Renal cortex interstitium (tissue), 11 donors: ENCODE data around the gene GLB1L2. TPM values are rescaled to one million over a fixed set of nuclear protein-coding genes. Genes with fewer than 3 reads are reported as not detected.

Source experiments
- DNase-seq, 11 donors: peaks; one replicate each; pipeline ENCODE4 v3.0.0-alpha.2; 2013; ENCODE audit warnings: low read depth in 9 of 11, low spot score in 4 of 11; ENCODE audit errors: extremely low read depth in 1 of 11
- polyA plus RNA-seq, 3 donors: library from polyadenylated mRNA; unstranded; fragments of 120-200 nt; gene quantifications; one replicate each; pipeline ENCODE4 v1.2.1, GENCODE V29; 2013; ENCODE audit not compliant: insufficient read length in 3 of 3

The GLB1L2 gene
- polyA plus RNA-seq, 3 donors: 20.9 to 25.9 (median 22.0) TPM

GRCh38 chr11:134359646-134360045 is 27.9 kb downstream of the GLB1L2 start:
- DNase-seq: no peak

- peak; percentile 47 to 75 (median 69) for DNase-seq
These were observed 28.5 kb downstream of the GLB1L2 start for GRCh38 chr11:134360050-134360835.

GRCh38 chr11:134361661-134362060 is 29.9 kb downstream of the GLB1L2 start:
- DNase-seq: no peak

GRCh38 chr11:134362192-134362901 is 30.6 kb downstream of the GLB1L2 start:
- DNase-seq: no peak

GRCh38 chr11:134363161-134363560 is 31.4 kb downstream of the GLB1L2 start:
- no peak for DNase-seq

- peak in 2 of 11 donors; percentile 9 to 22 for DNase-seq
These were observed 31.8 kb downstream of the GLB1L2 start for GRCh38 chr11:134363592-134363991.

GRCh38 chr11:134364261-134364660 is 32.5 kb downstream of the GLB1L2 start:
- DNase-seq: no peak

GRCh38 chr11:134365011-134365925 is 33.5 kb downstream of the GLB1L2 start:
- DNase-seq: no peak

- DNase-seq: peak in 4 of 11 donors; percentile 6 to 39 (median 15)
These were observed 34.5 kb downstream of the GLB1L2 start for GRCh38 chr11:134366254-134366653.

- DNase-seq: no peak
These were observed 36.0 kb downstream of the GLB1L2 start for GRCh38 chr11:134367781-134368180.

- no peak for DNase-seq
These were observed 38.1 kb downstream of the GLB1L2 start for GRCh38 chr11:134369656-134370525.

- no peak for DNase-seq
These were observed 39.0 kb downstream of the GLB1L2 start for GRCh38 chr11:134370526-134371435.

- no peak for DNase-seq
These were observed 39.8 kb downstream of the GLB1L2 start for GRCh38 chr11:134371436-134372185.

- no peak for DNase-seq
These were observed 40.7 kb downstream of the GLB1L2 start for GRCh38 chr11:134372536-134372935.

GRCh38 chr11:134372961-134373360 is 41.2 kb downstream of the GLB1L2 start:
- no peak for DNase-seq

GRCh38 chr11:134373591-134374052 is 41.8 kb downstream of the GLB1L2 start:
- no peak for DNase-seq

GRCh38 chr11:134374171-134374570 is 42.4 kb downstream of the GLB1L2 start:
- DNase-seq: no peak
